GM19468 (cell line): ENCODE results near the gene CBARP.

Source experiments
- ATAC-seq: cut with Tn5 transposase; IDR thresholded peaks from one replicate; pipeline ENCODE4 v1.9.1; 2021; ENCODE audit warnings: mild to moderate bottlenecking, moderate library complexity, moderate number of reproducible peaks; ENCODE audit not compliant: unreplicated experiment; ENCODE audit errors: extremely low read depth

The CBARP gene

GRCh38 chr19:1237754-1238368, at the start of gene CBARP:
Gene CBARP, minus strand, starts transcription at chr19:1238005. Its CDS starts 1,905 bp downstream, at chr19:1236100.
- ATAC-seq: no peak

DNA sequence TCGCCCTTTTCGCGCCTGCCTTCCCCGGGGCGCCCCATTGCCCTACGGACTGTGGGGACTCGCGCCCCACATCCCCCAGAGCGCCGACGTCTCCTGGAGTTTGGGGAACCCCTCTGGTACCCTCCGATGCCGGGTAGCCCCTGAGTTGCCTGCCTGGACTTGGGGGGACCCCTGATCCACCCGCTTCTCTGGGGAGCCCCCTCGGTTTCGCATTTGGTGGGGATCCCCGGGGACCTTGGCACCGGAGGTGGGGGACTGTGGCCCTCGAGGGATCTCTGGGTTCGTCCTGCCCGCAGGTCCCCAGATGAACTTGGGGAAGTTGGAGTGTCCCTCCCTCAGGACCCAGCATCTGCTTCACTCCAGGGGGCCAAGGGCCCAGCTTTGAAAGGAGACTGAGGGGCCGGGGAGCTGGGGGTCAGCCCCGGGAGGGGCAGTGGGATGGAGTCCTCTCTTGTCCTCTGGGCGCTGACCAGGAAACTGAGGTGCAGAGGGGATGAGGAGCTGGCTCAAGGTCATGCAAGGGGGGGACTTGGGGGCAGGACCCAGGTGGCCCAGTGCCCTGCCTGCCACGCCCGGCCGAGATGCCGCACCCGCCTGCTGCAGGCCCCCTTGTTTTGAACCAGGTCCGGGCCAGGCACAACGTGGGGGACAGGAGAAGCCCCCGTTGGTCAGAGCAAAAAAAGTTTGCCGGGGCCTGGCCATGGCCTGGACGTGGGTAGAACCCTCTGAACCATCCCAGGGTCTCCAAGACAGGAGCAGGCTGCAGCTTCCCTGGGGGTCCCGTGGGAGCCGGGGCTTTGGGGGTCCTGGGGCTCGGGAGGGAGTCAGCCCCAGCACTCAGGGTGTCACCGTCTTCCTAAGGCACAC, 48.9 kb upstream of the CBARP start:
- ATAC-seq: no peak

DNA sequence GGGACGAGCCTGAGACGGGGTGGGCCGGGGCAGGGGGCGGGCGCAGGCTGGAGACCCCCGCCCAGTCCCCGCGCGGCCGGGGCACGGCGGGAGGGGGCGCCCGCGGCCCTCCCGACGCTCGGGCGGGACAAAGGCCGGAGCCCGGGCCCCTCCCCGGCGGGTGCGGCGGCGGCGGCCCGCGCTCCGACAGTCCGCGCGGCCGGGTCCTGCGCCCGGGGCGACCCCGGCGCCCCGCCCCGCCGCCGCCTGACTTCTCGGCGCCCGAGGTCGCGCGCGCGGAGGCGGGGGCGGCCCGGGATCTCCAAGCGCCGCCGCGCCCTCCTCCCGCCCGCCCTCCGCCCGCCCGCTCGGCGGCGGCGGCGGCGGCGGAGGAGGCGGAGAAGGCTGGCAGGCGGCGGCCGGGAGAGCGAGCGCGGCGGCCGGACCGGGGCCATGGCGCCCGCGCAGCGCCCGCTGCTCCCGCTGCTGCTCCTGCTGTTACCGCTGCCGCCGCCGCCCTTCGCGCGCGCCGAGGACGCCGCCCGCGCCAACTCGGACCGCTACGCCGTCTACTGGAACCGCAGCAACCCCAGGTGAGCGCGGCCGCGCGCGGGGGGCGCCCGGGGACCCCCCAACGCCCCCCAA, 48.0 kb upstream of the CBARP start, which contains the start of gene EFNA2:
TSS of gene EFNA2 (plus strand) at position 137 of the 624 bp plus-strand sequence. CDS start at position 433, 296 bp downstream.
- ATAC-seq: no peak

DNA sequence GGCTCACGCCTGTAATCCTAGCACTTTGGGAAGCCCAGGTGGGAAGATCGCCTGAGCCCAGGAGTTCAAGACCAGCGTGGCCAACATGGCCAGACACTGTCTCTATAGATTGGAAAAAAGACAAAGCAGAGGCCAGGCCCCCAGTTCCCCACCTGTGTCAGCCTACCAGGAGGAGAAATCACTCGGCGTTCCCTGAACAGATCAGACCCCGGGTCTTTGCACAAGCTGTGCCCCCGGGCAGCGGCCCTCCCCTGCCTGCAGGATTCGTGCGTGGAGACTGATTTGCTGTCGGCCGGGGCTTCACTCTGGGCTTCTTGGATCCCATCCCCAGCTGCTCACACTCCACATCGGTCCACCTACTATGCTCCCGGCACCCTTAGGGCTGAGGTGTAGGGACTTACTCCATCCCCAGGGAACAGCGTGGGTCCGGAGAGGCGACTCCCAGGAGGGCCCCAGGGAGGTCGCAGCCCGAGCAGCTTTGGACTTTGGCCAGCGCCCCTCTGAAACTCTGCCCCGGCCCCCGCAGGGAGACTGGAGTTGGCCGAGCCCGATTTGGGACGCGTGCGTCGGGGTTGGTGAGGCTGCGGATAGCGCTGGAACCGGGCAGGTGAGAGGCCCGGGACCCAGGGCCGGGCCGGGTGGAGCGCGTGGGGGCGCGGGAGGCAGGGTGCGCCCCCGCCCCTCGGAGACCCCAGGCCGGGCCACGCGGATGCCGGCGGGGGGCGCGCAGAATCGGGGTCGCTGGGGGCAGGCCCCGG, 47.4 kb upstream of the CBARP start:
- ATAC-seq: no peak

DNA sequence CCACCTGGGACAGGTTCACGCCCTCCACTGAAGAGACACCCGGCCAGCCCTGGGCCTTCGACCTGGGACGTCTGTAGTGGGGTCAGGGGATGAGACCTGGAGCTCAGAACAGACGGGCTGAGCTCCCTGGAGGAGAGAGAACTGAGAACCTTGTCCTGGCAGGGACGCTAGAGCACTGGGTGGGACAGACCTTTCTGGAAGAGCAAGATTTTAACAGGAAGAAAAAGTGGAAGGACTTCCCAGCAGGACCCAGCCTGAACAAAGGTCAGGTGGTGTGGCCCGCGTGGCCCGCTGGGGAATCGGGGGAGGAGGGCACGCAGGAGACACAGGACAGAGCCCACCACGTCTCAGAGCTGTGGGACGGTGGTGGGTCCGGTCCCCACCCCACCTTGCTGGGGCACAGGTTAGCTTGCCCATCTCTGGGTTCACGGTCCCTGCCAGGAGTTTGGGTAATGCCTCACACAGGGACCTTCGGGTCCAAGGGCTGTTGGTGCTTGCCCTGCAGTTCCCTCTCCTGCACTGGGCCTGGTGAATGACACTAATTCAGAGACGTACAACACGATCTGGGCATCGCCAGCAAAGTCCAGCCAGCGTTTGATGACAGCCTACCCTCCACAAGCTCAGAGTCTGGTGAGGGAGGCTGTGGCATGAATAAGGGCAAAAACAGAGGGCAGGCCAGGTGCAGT, 46.6 kb upstream of the CBARP start:
- ATAC-seq: no peak

- no peak for ATAC-seq
Observed at GRCh38 chr19:1283917-1284292, 46.1 kb upstream of the CBARP start.

- ATAC-seq: no peak
Observed at GRCh38 chr19:1283207-1283916, 45.6 kb upstream of the CBARP start.

GRCh38 chr19:1282588-1283206, 44.9 kb upstream of the CBARP start:
- no peak for ATAC-seq

- ATAC-seq: no peak
Observed at GRCh38 chr19:1281569-1282287, 43.9 kb upstream of the CBARP start.

DNA sequence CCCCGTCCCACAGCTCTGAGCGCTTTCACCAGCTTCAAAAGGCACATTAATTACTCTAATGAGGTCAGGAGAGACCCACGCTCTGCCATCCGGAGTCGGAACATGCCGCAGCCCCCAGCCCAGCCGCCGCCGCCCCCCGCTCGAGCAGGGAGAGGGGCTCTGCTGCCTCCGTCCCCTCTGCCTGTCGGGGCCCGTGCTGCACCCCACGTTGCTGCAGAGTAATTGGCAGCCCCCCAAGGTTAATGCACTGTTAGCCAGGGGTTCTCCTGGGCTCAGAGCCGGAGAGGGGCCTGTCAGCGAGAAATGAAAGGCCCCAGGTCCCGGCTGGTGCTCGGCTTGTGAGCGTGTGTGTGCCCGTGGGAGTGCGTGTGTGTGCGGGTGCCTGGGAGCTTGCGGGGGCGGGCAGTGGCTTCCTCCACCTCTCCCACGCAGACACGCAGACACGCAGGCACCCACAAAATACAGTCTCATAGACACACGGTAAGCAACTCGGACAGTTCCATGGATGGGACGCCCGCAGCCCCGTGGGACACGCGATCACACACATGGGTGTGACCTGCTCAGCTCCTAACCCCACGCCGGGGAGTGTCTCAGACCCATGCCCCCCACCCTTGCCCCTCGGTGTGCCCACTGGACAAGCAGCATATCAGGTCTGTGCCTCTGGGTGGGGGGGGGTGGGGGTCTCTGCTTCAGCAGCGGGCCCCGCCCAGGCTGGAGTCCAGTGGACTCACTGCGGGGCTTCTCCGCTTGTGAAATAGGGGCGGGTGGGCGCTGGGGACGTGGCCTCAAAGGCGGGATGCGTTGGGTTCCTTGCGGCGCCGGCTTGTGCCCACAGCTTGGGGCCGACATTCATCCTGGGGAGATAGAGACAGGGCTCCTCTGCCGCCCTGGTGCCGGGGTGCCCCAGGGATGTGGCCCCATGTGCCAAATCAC, 43.1 kb upstream of the CBARP start:
- no peak for ATAC-seq

- ATAC-seq: no peak
Observed at GRCh38 chr19:1279782-1280341, 42.1 kb upstream of the CBARP start.

DNA sequence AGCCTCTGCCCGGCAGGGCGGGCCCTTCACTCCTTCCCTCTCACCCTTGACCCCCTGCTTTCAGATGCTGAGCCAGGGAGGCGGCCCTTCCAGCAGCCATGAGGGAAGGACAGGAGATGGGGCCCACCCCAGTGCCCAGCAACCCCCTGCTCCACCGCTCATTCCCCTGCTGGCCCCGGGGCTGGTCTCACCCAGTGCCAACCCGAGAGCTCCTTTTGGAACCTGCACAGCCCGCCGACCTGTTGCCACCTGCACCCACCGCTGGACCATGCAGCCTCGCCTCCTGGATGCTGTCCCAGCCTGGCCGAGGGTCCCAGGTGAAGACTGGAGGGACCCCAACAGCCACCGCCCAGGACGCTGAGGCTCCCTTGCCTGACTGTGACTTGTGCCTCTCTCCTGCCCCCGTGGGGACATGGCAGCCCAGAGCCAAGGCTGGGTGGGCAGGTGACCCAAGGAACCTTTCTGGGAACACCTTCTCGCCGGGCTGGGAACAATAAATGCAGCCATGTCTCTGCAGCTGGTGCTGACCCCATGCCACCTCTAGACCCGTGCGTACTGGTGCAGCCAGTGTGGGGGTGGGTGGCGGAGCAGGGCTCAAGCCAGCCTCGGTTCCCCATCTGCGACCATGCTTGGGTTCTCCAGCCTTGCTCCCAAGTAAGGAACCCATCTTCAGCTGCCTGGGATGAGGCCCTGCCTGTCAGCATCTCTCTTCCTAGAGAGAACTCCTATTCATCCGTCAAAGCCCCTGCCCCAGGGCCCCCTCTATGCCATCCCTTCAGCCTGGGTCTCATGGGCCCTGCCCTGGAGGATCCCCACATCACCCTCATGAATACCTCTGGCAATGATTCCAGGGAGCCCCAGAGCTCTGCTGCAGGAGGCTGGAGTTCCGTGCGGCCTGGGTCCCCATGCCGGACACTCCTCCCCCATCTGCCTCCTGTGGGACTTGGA, 41.2 kb upstream of the CBARP start:
- ATAC-seq: no peak

DNA sequence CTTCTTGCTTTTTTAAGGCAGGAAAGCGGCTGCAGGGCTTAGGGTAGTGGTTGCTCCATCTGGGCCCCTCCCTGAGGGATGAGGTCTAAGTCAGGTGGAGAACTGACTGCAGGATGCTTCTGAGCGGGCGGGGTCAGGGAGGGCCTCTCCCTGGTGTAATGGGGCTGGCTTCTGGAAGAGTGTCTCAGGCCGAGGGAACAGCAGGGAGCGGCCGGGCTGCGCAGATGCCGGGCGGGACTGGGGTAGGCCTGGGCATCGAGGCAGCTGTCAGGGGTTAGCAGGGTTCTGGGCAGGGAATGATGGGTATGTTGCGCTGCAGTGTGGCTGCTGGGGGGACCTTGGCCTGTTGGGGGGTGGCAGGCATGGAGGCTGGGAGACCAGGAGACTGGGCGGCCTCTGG, 40.3 kb upstream of the CBARP start:
- no peak for ATAC-seq

- ATAC-seq: no peak
Observed at GRCh38 chr19:1277061-1277460, 39.3 kb upstream of the CBARP start.

- no peak for ATAC-seq
Observed at GRCh38 chr19:1276628-1277022, 38.8 kb upstream of the CBARP start.
